ENCODE data around the gene BLOC1S4.

GRCh38 chr4:6697131-6697530, 18.8 kb upstream of the BLOC1S4 start:
- TF ChIP-seq CTCF (IDR thresholded peaks at IDR 0.05) (no peak), POLR2AphosphoS5 (IDR thresholded peaks at IDR 0.05) (no peak), POLR2A (IDR thresholded peaks at IDR 0.05) (no peak), EP300 (IDR thresholded peaks at IDR 0.05; ENCODE audit: low read depth) (no peak)
